H9 (cell line): Measurements from ENCODE around the gene TMEM132D. TPM values are rescaled to one million over a fixed set of nuclear protein-coding genes. Genes with fewer than 3 reads are reported as not detected.

Experiments used
- DNase-seq: peaks from one replicate; pipeline ENCODE4 v3.0.0-alpha.2; 2017
- H2AFZ ChIP-seq: one replicate; pipeline ENCODE4 v1.6.1; 2013; ENCODE audit warnings: mild to moderate bottlenecking, low read length, control low read depth, moderate library complexity
- H2AK5ac ChIP-seq: 2 replicates; pipeline ENCODE4 v1.6.1; 2013; ENCODE audit warnings: low read length, control low read depth, mixed read lengths; ENCODE audit not compliant: insufficient read length
- H2BK120ac ChIP-seq: one replicate; pipeline ENCODE4 v1.6.1; 2013; ENCODE audit warnings: low read depth, mild to moderate bottlenecking, low read length, control low read depth, inconsistent platforms; ENCODE audit not compliant: poor library complexity, severe bottlenecking
- H2BK12ac ChIP-seq: 2 replicates; pipeline ENCODE4 v1.6.1; 2013; ENCODE audit warnings: low read length, control low read depth, mixed read lengths, low read depth; ENCODE audit not compliant: insufficient read length
- H2BK15ac ChIP-seq: 2 replicates; pipeline ENCODE4 v1.6.1; 2013; ENCODE audit warnings: low read depth, low read length, control low read depth
- H2BK20ac ChIP-seq: one replicate; pipeline ENCODE4 v1.6.1; 2013; ENCODE audit warnings: low read depth, mild to moderate bottlenecking, low read length, control low read depth, inconsistent platforms; ENCODE audit not compliant: poor library complexity, severe bottlenecking
- H2BK5ac ChIP-seq: 2 replicates; pipeline ENCODE4 v1.6.1; 2013; ENCODE audit warnings: low read length, control low read depth, mixed read lengths; ENCODE audit not compliant: insufficient read length
- H3K14ac ChIP-seq: 2 replicates; pipeline ENCODE4 v1.6.1; 2013; ENCODE audit warnings: low read length, control low read depth; ENCODE audit not compliant: insufficient read depth
- H3K18ac ChIP-seq: 2 replicates; pipeline ENCODE4 v1.6.1; 2013; ENCODE audit warnings: low read depth, mild to moderate bottlenecking, mixed read lengths, low read length, control low read depth; ENCODE audit not compliant: insufficient read length
- H3K23ac ChIP-seq: 2 replicates; pipeline ENCODE4 v1.6.1; 2013; ENCODE audit warnings: low read length, control low read depth, mixed read lengths, low read depth; ENCODE audit not compliant: insufficient read length
- H3K23me2 ChIP-seq: 2 replicates; pipeline ENCODE4 v1.6.1; 2013; ENCODE audit warnings: low read depth, mild to moderate bottlenecking, mixed read lengths, low read length, control low read depth; ENCODE audit not compliant: insufficient read length, poor library complexity, severe bottlenecking
- H3K27ac ChIP-seq: 2 replicates; pipeline ENCODE4 v1.5.1; 2013; ENCODE audit warnings: low read length, control low read depth, mixed read lengths, low read depth; ENCODE audit not compliant: insufficient read length
- H3K27me3 ChIP-seq: 2 replicates; pipeline ENCODE4 v1.6.1; 2013; ENCODE audit warnings: low read length, control low read depth, inconsistent platforms; ENCODE audit not compliant: insufficient read depth
- H3K4ac ChIP-seq: 2 replicates; pipeline ENCODE4 v1.6.1; 2013; ENCODE audit warnings: low read depth, mild to moderate bottlenecking, control low read depth, inconsistent platforms, low read length, moderate library complexity
- H3K4me1 ChIP-seq: 2 replicates; pipeline ENCODE4 v1.6.1; 2013; ENCODE audit warnings: low read length, control low read depth, inconsistent platforms; ENCODE audit not compliant: insufficient read depth
- H3K4me2 ChIP-seq: 2 replicates; pipeline ENCODE4 v1.6.1; 2013; ENCODE audit warnings: low read length, control low read depth, mixed read lengths; ENCODE audit not compliant: insufficient read length, insufficient read depth
- H3K56ac ChIP-seq: 2 replicates; pipeline ENCODE4 v1.6.1; 2013; ENCODE audit warnings: low read depth, mild to moderate bottlenecking, mixed read lengths, low read length, control low read depth; ENCODE audit not compliant: insufficient read length
- H3K79me1 ChIP-seq: 2 replicates; pipeline ENCODE4 v1.6.1; 2013; ENCODE audit warnings: low read depth, mild to moderate bottlenecking, moderate library complexity, low read length, control low read depth, inconsistent platforms; ENCODE audit not compliant: insufficient read depth, poor library complexity, severe bottlenecking
- H3K79me2 ChIP-seq: 2 replicates; pipeline ENCODE4 v1.6.1; 2013; ENCODE audit warnings: low read length, control low read depth, inconsistent platforms; ENCODE audit not compliant: insufficient read depth
- H3K9ac ChIP-seq: 2 replicates; pipeline ENCODE4 v1.6.1; 2013; ENCODE audit warnings: low read length, control low read depth, mixed read lengths; ENCODE audit not compliant: insufficient read length; ENCODE audit errors: extremely low read depth
- H3K9me3 ChIP-seq: one replicate; pipeline ENCODE4 v1.6.1; 2013; ENCODE audit warnings: low read depth, low read length, inconsistent platforms; ENCODE audit not compliant: control insufficient read depth
- H3T11ph ChIP-seq: one replicate; pipeline ENCODE4 v1.6.1; 2013; ENCODE audit warnings: mild to moderate bottlenecking, low read length, control low read depth, inconsistent platforms
- H4K20me1 ChIP-seq: one replicate; pipeline ENCODE4 v1.6.1; 2013; ENCODE audit not compliant: control insufficient read depth, insufficient read length, insufficient read depth
- H4K5ac ChIP-seq: 2 replicates; pipeline ENCODE4 v1.6.1; 2013; ENCODE audit warnings: low read depth, mild to moderate bottlenecking, mixed read lengths, low read length, control low read depth; ENCODE audit not compliant: insufficient read length
- H4K8ac ChIP-seq: replicated peaks from 2 replicates; pipeline ENCODE4 v1.6.1; 2013; ENCODE audit warnings: low read length, control low read depth, mixed read lengths, low read depth; ENCODE audit not compliant: insufficient read length
- H4K91ac ChIP-seq: 2 replicates; pipeline ENCODE4 v1.6.1; 2013; ENCODE audit warnings: low read depth, mild to moderate bottlenecking, moderate library complexity, mixed read lengths, low read length, control low read depth; ENCODE audit not compliant: insufficient read length
- H3K27ac Mint-ChIP-seq, 3 experiments: 2 replicates in 2 of 3; 3 replicates in 1 of 3; pipeline ENCODE4 v1.8.0; 2020 to 2021; ENCODE audit warnings: mixed read lengths in 3 of 3, mild to moderate bottlenecking in 1 of 3, moderate library complexity in 1 of 3
- H3K27me3 Mint-ChIP-seq: 2 replicates; pipeline ENCODE4 v1.8.0; 2021; ENCODE audit warnings: low read depth, mild to moderate bottlenecking, moderate library complexity, mixed read lengths
- H3K36me3 Mint-ChIP-seq, 3 experiments: 2 replicates in 2 of 3; 3 replicates in 1 of 3; pipeline ENCODE4 v1.8.0; 2020 to 2021; ENCODE audit warnings: low read depth in 3 of 3, mixed read lengths in 3 of 3; ENCODE audit not compliant: insufficient read depth in 1 of 3
- H3K4me1 Mint-ChIP-seq, 2 experiments: 2 replicates each; pipeline ENCODE4 v1.8.0; 2020; ENCODE audit warnings: mixed read lengths in 2 of 2
- H3K4me3 Mint-ChIP-seq, 2 experiments: 2 replicates in 1 of 2; 3 replicates in 1 of 2; pipeline ENCODE4 v1.8.0; 2020 to 2021; ENCODE audit warnings: mild to moderate bottlenecking in 2 of 2, mixed read lengths in 2 of 2, moderate library complexity in 1 of 2
- H3K9me3 Mint-ChIP-seq, 2 experiments: 2 replicates in 1 of 2; 3 replicates in 1 of 2; pipeline ENCODE4 v1.8.0; 2020; ENCODE audit warnings: mild to moderate bottlenecking in 2 of 2, mixed read lengths in 2 of 2, moderate library complexity in 1 of 2
- WGBS: extraction: QIAGEN DNeasy Blood & Tissue Kit; methylation state at CpG from one replicate; pipeline ENCODE4 v1.1.7; 2013; ENCODE audit warnings: missing lambda C conversion rate, low lambda C conversion rate, mixed read lengths; ENCODE audit not compliant: insufficient read length; ENCODE audit errors: extremely low coverage; 5-methylcytosine and 5-hydroxymethylcytosine counted together
- total RNA-seq: library from RNA; stranded (reverse); gene quantifications from 2 replicates; pipeline ENCODE4 v1.2.1, GENCODE V29; 2021
- TF ChIP-seq, protein P1 (sequence below): fragments of 200-600 bp; sonication (generic); conservative IDR thresholded peaks from 3 replicates; pipeline ENCODE4 v1.8.0; 2021; ENCODE audit warnings: antibody characterized with exemption, mild to moderate bottlenecking

TMEM132D gene
- total RNA-seq, 1 experiment from 2014 or later = 6.1 TPM

GRCh38 chr12:129605666-129606065, 298.2 kb downstream of the TMEM132D start:
- H3K4me1 Mint-ChIP-seq = peaks cover 41 to 44% of the 10 kb centered on the region in 2 experiments
- Histone ChIP-seq H3K14ac (no peak overlapping the region), H3K4me2 (no peak overlapping the region), H2BK5ac (no peak overlapping the region), H4K8ac (no peak overlapping the region), H2BK120ac (no peak overlapping the region), H3T11ph (no peak overlapping the region), H3K27ac (no peak overlapping the region), H4K91ac (no peak overlapping the region), H2BK15ac (no peak overlapping the region), H3K18ac (no peak overlapping the region), H2AFZ (no peak overlapping the region), H3K79me1 (no peaks in the 10 kb centered on the region), H3K56ac (no peak overlapping the region), H2BK20ac (no peak overlapping the region), H3K27me3 (no peaks in the 10 kb centered on the region), H2BK12ac (no peak overlapping the region), H3K9me3 (no peaks in the 10 kb centered on the region), H3K79me2 (no peaks in the 10 kb centered on the region), H3K4ac (no peak overlapping the region), H2AK5ac (no peak overlapping the region), H3K9ac (no peak overlapping the region), H3K23ac (no peak overlapping the region), H4K20me1 (no peaks in the 10 kb centered on the region), H3K4me1 (peaks cover 11% of the 10 kb centered on the region), H4K5ac (no peak overlapping the region), H3K23me2 (no peaks in the 10 kb centered on the region)
- no peak overlapping the region for H3K4me3 Mint-ChIP-seq
- H3K27me3 Mint-ChIP-seq = no peaks in the 10 kb centered on the region
- no CpG with 5 or more reads among the region's 2 CpGs for WGBS
- H3K27ac Mint-ChIP-seq = peak overlapping the region; percentile 50 to 78 (median 69); a peak in 4 of 7 replicates
- H3K36me3 Mint-ChIP-seq = peaks cover 0 to 9% (median 4%) of the 10 kb centered on the region in 3 experiments; a peak in 4 of 7 replicates
- DNase-seq = no peak
- H3K9me3 Mint-ChIP-seq = peaks cover 0 to 11% of the 10 kb centered on the region in 2 experiments; a peak in 3 of 5 replicates
- TF ChIP-seq, protein P1, sequence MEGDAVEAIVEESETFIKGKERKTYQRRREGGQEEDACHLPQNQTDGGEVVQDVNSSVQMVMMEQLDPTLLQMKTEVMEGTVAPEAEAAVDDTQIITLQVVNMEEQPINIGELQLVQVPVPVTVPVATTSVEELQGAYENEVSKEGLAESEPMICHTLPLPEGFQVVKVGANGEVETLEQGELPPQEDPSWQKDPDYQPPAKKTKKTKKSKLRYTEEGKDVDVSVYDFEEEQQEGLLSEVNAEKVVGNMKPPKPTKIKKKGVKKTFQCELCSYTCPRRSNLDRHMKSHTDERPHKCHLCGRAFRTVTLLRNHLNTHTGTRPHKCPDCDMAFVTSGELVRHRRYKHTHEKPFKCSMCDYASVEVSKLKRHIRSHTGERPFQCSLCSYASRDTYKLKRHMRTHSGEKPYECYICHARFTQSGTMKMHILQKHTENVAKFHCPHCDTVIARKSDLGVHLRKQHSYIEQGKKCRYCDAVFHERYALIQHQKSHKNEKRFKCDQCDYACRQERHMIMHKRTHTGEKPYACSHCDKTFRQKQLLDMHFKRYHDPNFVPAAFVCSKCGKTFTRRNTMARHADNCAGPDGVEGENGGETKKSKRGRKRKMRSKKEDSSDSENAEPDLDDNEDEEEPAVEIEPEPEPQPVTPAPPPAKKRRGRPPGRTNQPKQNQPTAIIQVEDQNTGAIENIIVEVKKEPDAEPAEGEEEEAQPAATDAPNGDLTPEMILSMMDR = no peak
